IPS DF 19.7 (cell line): ENCODE data around the gene GPBP1.
"Not testable (repeated sequence)": the region's sequence is repeated elsewhere in the genome, so short reads cannot be mapped to it uniquely, and the experiment has no call there.

Source experiments
- DNase-seq: peaks from one replicate; pipeline ENCODE4 v3.0.0-alpha.2; 2013; ENCODE audit warnings: low read depth, low spot score

Gene GPBP1

DNA sequence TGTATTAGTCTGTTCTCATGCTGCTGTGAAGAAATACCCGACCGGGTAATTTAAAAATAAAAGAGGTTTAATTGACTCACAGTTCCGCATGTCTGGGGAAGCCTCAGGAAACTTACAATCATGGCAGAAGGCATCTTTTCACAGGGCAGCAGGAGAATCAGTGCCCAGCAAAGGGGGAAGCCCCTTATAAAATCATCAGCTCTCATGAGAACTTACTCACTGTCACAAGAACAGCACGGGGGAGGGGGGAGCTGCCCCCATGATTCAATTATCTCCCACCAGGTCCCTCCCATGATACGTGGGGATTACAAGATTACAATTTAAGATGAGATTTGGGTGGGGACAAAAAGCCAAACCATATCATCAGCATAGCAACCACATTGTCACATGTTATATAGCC lies 102.5 kb downstream of the GPBP1 start:
- no peak for DNase-seq

DNA sequence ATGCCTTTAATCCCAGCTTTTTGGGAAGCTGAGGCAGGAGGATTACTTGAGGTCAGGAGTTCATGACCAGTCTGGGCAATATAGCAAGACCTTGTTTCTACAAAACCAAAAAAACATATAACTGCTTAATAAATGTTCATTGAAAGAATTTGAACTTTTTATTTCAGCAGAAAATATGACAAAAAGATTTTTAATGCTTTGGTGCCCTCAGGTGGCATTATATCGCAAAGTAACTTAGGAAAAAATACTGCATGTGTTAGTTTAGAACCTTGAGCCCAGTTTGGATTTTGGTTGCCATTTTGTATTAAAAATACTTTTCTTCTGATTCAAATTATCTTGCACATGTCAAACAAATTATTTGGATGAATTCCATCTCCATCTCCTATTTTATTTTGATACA lies 103.2 kb downstream of the GPBP1 start:
- DNase-seq = no peak

DNA sequence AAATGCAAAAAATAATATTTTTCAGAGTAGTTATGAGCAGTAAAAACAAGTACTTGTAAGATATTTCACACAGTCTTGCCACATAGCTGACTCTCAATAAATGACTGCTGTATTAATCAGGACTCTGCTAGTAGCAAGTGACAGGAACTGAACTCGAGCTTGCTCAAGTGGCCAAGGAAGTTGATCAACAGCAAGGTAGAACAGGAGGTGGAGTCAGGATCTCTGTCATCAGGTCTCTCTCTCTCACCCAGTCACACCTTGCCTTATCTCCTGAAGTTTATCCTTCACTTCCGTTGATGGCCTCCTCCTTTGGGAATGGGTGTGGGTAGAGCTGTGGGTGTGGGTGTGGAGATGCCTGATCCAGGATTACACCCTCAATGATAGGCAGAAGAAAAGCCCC lies 107.0 kb downstream of the GPBP1 start:
- DNase-seq = no peak

DNA sequence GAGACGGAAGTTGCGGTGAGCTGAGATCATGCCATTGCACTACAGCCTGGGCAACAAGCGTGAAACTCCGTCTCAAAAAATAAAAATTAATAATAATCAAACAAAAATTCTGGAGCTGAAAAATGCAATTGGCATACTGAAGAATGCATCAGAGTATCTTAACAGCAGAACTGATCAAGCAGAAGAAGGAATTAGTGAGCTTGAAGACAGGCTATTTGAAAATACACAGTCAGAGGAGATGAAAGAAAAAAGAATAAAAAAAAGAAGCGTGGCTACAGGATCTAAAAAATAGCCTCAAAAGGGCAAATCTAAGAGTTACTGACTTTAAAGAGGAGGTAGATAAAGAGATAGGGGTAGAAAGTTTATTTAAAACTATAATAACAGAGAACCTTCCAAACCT lies 111.2 kb downstream of the GPBP1 start:
- DNase-seq = not testable (repeated sequence)

DNA sequence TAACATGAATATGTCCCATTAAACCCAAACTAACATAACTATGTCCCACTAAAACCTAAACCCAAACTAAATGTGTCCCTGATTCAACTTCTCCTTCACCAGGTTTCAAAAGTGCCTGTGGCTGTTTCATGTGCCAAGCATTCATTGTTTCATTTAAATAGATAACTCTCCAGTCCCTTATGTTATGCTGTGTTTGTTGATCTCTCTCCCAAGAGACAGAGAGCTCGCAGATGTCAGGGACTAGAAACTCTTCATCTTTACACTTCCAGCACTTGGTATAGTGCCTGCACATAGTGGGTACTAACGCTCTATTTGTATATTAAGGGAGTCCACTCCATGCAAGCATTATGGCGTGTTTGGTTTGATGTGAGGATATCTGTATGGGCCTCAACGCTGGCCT lies 118.0 kb downstream of the GPBP1 start:
- no peak for DNase-seq

DNA sequence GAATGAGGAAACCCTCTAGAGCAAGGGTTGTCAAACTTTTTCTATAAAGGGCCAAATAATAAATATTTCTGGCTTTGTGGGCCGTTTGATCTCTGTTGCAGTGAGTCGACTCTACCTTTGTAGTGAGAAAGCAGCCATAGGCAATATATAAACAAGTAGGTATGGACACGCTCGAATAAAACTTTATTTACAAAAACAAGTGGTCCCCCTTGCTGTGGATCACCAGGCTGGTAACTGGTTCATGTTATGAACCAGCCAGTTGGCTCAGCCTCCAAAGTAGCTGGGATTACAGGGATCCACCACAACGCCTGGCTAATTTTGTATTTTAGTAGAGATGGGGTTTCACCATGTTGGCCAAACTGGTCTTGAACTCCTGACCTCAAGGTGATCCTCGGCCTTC lies 118.5 kb downstream of the GPBP1 start:
- no peak for DNase-seq

DNA sequence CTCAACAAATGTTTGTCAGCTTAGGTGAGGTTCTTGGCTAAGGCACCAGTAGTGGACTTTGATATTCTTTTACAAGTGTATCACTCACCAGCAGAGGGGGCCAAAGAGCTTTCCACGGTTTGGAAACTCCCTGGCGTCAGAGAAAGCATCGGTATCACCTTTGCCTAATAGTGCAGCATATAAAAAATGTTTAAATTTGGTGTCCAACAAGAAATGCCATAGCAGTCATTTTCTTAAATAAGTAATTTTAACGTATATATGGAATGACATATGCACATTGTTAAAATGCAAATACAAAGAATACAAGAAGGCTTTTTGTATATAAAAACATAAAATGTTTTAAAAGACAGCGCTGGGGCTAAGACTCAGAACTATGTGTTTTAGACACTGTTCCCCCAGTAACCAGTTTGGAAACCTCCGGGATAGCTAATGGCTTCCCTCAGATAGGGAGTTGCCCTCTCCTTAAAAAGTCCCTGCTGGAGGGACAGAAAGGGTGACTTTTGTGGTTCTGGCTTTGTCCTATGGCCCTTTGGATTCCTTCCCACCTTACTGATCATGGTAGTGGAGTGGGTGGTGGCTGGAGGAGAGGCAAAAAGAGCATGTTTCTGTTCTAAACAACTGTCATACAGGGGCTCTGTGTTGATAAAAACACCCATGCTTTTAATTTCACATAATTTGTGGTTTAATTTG lies 124.6 kb downstream of the GPBP1 start:
- DNase-seq = no peak

DNA sequence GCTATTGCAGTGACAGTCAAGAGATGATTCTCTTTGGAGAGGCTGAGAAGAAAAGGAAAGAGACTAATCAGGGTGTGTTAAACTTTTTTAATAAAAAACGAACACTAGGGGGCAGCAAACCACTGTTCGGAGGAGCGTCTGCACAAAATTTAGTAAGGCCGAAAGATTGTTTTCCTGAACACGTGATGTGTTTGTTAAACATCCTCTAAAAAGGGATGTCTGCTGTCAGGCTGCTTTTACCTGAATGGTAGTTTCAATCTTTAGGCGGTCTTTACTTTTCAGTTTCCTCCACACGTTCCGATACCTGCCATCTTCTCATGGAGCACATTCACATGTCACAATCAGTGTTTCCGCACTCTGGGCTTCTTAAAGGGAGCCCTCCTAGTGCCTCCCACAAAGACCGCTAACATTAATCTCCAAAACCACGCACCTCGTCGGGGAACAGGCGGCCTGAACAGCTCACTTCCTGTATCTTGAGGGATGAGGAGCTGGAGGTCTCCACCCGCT lies 125.2 kb downstream of the GPBP1 start:
- no peak for DNase-seq

DNA sequence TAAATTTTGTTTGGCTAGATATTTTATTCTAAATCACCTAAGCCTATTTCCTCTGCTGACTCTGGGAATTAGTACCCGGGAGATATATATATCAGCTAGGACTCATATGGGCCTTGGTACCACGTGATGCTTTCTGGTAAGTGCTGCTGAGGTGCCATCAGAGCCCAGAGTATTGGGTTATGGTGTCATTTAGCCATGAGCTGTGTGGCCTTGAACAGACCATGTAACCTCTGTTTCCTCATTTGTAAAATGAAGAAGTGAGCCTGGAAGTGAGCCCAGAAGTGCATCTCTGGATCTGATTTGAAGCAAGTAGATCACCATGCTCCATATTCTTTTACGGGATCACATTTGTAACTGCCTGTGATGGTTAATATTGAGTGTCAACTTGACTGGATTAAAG lies 126.1 kb downstream of the GPBP1 start:
- no peak for DNase-seq

DNA sequence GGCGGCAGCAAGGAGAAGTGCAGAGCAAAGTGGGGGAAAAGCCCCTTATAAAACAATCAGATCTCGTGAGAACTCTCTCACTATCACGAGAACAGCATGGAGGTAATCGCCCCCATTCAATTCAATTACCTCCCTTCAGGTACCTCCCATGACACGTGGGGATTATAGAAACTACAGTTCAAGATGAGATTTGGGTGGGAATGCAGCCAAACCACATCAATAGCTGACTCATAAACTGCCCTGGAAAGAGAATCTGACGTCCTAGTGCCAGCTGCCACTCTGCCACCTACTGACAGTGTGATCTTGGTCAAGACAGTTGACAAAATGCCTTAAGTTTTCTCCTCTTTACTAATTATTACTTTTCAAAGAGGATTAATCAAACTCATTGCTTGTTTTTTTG lies 128.3 kb downstream of the GPBP1 start:
- DNase-seq = no peak

DNA sequence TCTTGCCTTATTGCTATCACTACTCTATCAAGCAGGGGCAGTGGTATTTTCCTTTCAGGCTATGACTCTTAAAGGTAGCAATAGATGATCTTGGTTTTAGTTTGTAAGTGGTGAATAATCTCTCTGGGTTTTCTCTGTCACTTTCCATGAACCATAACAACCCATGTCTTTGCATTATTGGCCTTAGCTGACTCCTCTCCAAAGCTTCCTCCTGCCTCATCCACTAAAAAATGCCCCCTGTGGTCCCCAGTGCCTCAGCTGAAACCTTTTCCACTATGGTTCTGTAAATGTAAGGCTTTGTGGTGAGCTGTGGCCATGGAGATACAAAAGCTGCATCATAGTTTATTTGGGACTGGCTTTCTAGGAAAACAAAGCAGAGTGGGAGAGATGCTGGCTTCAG lies 128.8 kb downstream of the GPBP1 start:
- DNase-seq = no peak

DNA sequence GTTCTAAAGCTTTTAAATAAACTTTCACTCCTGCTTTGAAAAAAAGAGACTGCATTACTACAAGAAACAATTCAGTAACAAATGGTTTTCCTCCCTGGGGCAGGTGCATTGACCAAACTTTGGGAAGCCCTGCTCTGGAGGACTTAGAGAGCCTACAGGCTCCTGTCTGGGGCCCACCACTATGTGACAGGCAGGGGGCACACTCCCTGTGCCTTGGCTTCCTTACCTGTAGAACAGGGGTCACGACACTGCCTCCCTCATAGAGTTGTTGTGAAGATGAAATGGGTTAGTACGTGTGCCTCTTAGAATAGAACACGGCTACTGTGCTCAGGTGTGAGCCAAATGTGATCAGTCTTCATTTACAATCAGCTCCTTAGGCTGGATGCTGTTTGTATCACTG lies 130.1 kb downstream of the GPBP1 start:
- DNase-seq = no peak

DNA sequence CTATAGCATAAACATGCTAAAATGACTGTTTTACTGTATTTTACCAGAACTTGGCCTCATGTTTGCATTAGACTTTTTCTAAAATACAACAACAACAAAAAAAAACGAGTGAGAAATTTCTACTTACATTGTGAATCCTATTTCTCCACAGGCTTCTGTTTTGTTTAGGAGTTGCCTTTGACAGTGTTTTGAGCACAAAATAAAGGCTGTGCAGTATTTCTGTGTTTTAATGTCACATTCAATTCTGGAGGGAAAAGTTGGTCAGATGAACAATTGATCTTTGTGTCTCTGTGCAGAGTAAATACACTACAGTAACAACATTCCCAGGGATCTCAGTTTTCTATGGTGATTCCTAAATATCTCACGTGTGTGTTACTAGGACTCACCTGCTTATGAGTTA lies 131.1 kb downstream of the GPBP1 start:
- no peak for DNase-seq

DNA sequence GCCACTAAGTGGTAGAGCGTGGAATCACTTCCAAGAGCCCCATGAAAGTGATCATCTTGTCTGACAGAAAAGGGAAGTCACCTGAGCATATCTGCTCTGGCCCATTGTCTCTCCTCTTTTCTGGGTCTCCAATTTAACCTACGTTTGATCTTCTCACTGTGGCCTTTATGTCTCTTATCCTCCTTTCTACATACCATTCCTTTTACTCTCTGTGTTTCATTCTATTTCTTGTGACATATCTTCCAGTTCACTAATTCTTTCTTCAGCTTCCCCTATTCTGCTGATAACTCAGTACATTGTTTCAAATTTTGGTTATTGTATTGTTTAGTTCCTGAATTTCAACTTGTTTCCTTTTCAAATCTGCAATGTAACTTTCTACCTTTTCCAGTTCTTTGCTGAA lies 132.5 kb downstream of the GPBP1 start:
- DNase-seq = no peak

DNA sequence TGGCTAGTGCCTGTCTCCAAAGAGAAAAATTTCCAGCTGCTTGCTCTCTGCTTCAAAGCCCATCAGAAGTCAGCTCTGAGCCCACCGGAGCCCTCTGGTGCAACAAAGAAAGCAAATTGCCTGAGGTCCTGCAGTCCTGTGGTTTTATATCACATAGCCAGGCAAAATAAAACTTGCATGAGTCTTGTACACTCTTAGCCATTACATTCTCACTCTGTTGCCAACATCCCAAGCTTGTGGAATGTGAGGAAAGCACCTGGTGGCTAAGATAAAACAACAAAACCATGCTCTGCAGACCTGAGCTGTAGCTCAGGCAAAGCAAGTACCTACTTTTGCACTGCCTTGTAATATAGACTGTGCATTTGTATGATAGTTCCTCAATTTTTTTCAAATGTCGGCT lies 133.7 kb downstream of the GPBP1 start:
- no peak for DNase-seq

DNA sequence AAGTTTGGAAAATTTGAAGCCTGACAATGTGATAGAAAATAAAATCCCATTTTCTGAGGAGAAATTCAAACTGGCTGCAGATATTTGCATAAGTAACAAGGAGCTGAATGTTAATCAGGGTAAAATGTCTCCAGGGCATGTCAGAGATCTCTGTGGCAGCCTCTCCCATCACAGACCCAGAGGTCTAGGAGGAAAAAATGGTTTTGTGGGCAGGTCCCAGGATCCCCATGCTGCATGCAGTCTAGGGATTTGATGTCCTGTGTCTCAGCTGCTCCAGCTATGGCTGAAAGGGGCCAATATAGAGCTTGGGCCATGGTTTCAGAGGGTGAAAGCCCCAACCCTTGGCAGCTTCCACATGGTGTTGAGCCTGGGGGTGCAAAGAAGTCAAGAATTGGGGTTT lies 135.2 kb downstream of the GPBP1 start:
- DNase-seq = not testable (repeated sequence)

DNA sequence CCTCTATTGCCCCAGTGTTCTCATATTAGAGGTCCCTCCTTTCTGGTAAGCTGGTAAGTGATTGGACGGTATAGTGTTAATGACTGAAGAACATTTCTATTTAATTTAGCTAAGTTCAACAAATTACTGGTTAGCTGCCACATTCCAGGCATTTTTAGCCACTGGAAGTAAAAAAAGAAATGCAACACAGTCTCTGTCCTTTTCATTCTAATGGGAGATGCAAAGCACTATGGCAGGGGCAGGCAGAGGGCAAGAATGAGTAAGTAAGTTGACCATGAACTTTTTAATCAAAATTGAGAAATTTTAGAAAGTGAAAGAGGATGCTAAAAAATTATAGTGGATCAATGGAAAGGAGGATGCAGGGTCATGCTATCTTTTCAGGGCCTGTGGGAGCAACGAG lies 137.4 kb downstream of the GPBP1 start:
- DNase-seq = no peak

DNA sequence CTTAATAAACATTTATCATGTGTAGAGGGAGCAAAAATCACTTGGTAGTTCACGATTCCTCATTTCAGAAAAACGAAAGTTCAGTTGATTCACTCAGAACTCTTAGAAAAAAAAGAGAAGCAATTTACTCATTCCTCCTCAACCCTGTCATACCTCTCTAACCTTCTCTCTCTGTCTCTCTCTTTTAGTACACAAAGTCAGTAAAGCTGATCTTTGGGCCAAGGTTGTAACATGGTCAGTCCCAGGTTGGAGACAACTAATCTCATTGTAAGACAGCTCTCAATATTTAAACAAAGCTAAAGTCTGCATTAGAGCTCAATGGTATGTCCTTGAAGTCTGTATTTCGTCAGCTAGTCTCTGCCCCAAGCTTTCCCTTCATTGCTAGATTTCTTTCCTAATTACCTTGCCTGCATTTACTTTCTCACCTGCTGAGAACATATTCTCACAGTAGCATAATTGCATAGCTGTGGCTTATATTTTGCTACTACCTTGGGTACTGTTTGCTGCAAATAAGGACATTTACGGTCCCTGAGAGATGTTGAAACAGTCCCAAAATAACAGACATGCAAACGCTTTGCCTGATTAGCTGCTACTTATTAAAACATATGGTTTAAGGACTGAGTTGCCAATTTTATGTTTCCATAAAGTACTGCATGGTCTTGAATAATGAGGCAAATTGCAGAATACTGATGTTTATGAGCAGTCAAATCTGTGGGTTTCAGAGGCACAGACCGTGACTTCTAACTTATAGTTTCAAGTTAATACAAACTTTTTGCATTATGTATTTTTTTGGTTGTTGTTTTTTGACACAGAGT lies 138.3 kb downstream of the GPBP1 start:
- DNase-seq = no peak

DNA sequence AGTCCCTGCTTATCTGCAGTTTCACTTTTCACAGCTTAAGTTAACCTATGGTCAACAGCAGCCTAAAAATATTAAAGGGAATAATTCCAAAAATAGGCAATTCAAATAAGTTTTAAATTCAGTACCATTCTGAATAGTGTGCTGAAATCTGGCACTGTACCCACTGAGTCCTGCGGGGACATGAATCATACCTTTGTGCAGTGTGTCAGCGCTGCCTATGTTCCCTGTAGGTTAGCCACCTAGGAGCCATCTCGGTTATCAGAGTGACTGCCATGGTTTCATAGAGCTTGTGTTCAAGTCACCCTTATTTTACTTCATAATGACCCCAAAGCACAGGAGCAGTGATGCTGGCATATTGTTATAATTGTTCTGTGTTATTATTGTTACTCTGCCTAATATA lies 139.9 kb downstream of the GPBP1 start:
- DNase-seq = no peak
